GM19324 (cell line): ENCODE measurements around the gene GDF10.
A peak's percentile ranks its signal among the peaks of the same experiment; 100 is the strongest.

Source experiments
- ATAC-seq: cut with Tn5 transposase; IDR thresholded peaks from one replicate; pipeline ENCODE4 v1.9.1; 2021; ENCODE audit warnings: mild to moderate bottlenecking, moderate library complexity; ENCODE audit not compliant: unreplicated experiment, low FRiP score

Gene GDF10

GRCh38 chr10:47311932-47312662 is 12.1 kb downstream of the GDF10 start:
- ATAC-seq, result peak; percentile 45

GRCh38 chr10:47312663-47312995 is 12.6 kb downstream of the GDF10 start:
- ATAC-seq, result no peak

DNA sequence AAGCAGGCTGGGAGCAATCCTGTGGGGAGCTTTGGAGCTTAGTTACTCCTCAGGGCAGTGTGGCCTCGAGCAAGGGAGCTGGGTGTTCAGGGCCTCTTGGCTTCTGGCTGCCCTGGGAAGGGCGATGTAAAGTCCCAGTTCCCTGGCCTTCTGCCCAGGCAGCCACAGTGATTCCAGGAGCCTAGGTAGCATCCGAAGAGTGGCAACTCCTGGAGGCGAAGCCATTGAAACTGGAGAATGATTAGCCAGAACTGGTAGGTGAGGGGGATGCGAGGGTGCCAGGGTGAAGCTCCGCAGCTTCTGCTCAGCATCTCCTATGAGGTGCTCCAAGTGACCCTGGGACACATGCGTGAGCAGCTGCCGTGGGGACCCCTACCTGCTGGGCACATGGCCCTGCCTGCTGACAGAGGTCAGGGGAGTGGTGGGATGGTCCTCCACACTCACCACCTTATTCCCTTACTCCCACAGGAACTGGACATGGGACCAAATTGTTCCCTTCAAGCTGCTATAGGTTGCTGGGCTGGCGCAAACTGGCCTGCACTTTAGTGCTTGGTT is 14.5 kb downstream of the GDF10 start:
- no peak for ATAC-seq

- ATAC-seq, result no peak
Measured at GRCh38 chr10:47315421-47315820, 15.4 kb downstream of the GDF10 start.

DNA sequence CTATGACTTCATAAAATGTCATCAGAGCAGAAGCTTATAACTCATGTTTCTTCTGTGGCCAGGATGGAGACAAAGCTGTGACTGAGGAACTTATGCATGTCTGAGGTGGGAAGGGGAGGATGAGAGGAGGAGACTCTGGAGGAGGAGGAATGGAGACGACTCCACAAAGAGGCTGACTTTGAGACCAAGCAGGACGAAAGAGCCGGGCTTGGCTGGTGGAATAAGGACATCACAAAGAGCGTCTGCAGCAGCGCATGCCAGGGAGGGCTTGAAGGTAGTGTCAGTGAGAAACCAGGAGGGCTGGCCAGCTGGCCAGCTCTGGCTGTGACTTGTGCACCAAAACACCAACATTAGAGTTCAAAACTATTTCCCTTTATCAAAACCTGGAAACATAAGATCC is 16.1 kb downstream of the GDF10 start:
- ATAC-seq, result no peak

GRCh38 chr10:47317251-47317650 is 17.3 kb downstream of the GDF10 start:
- no peak for ATAC-seq

- no peak for ATAC-seq
Measured at GRCh38 chr10:47318706-47319105, 18.7 kb downstream of the GDF10 start.

- no peak for ATAC-seq
Measured at GRCh38 chr10:47319784-47320183, 19.8 kb downstream of the GDF10 start.

GRCh38 chr10:47320812-47321211 is 20.8 kb downstream of the GDF10 start:
- no peak for ATAC-seq

GRCh38 chr10:47321521-47322195 is 21.7 kb downstream of the GDF10 start:
- ATAC-seq, result no peak

- ATAC-seq, result no peak
Measured at GRCh38 chr10:47322300-47323061, 22.5 kb downstream of the GDF10 start, which contains the start of gene GDF2. TSS of gene GDF2 (plus strand) at chr10:47322454. CDS start at chr10:47322669, 215 bp downstream.

DNA sequence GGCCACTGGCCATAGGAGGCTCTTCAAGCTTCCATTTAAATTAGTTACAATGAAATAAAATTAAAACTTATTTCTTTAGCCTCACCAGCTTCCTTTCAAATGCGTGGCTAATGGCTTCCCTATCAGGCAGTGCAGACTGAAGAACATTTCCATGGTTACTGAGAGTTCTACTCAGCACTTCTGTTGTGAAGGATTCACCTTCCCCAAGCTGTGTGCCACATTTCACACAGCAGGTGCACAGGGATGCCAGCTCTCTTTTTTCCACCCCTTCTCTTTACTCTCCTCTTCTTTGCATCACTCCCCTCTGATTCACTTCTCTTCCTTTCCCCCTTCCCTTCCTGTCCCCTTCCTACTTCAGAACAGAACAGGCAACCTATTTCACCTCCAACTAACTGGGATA is 23.1 kb downstream of the GDF10 start:
- ATAC-seq, result no peak

DNA sequence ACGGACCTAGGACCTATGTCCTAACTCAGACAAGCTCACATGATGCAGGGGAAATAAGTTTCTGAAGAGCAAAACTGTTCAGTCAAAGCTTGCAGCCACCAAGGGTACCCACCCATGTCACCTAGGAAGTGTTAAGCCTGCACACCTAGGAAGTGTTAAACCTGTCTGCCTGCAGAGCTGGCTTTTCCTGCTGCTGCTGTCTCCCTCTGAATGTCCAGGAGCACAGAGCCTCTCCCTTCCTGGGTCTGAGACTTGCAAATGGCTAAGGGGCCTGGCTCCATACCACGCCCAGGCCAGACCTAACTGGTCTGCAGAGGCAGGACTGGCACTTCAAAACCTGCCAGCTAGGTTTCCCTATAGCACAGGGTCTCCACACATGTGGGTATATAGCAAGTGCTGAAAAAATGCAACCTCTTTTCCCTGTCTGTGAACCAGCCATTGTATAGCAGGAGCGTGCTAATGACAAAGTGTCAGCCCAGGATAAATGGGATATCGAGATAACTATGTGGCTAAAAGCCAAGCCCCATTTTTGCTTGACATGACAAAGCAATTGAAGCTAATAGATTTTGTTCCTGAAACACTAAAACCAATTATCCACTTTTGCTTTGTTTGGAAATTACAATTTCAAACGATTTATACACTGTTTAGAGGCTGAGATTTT is 23.8 kb downstream of the GDF10 start:
- no peak for ATAC-seq

- no peak for ATAC-seq
Measured at GRCh38 chr10:47325303-47326291, 25.6 kb downstream of the GDF10 start.

- no peak for ATAC-seq
Measured at GRCh38 chr10:47326306-47326926, 26.4 kb downstream of the GDF10 start.

DNA sequence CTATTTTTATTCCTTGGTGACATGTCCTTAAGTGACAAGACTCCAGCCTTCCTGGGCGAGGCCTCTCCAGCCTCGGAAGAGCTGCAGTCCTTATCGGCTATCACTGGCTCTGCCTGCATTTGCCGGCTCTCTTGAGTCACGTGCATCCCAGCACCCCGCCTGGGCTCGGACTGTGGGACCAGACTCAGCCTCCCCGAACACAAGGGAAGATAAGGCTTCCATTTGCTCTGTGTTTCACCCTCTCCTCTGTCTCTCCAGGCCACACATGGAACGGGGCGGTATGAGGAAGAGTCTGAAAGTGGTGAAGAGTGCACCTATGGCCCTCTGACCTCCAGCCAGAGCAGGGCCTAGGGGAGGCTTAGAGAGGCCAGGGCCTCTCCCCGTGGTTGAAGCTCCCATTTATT is 26.9 kb downstream of the GDF10 start:
- no peak for ATAC-seq

DNA sequence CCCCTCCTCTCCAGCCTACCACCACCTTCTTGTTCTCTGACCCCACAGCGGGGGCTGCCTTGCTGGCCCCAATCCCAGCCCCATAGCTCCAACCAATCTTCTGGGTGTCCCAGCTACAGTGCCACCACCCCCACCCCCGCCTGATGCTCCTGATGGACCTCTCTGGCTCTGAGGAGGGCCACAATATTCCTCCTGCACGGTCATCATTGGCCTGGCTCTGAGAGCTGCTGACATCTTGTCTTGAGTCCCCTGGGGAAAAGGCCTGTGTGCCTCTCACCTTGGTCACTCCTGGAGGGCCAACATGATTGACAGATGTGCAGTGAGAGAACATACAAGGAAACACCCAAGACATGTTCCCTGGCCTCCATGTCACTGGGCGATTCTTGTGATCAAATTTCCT is 29.9 kb downstream of the GDF10 start:
- no peak for ATAC-seq

DNA sequence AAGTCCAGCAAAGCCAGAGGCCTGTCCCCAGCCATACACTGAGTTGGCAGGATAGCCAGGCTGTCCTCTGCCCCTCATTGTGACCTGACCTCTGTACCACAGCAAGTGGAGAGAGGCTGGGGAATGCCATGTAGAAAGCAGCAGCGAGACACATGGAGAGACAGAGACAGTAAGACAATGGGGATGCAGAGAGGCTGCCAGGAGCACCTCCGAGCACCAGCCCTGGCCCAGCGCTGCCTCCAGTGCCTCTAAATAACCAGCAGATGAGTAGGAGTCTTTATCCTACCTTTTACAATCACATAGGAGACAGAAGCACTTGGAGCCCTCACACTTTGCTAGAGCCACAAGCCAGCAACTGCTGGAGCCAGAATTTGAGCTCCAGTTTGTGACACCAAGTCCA is 30.4 kb downstream of the GDF10 start:
- no peak for ATAC-seq

GRCh38 chr10:47330804-47331203 is 30.8 kb downstream of the GDF10 start:
- no peak for ATAC-seq
